M059J (cell line): ENCODE measurements around the gene LINGO4. TPM values are rescaled to one million over a fixed set of nuclear protein-coding genes. Genes with fewer than 3 reads are reported as not detected.
A peak's percentile ranks its signal among the peaks of the same experiment; 100 is the strongest.
"Not testable (repeated sequence)": the region's sequence is repeated elsewhere in the genome, so short reads cannot be mapped to it uniquely, and the experiment has no call there.

Source experiments
- DNase-seq: peaks from one replicate; pipeline ENCODE4 v3.0.0-alpha.2; 2012; ENCODE audit warnings: low read depth
- total RNA-seq: library from RNA; depleted of rRNA; stranded (reverse); fragments of >200 nt; shearing (Covaris generic); gene quantifications from 2 replicates; pipeline ENCODE4 v1.2.3, GENCODE V29; 2014

The LINGO4 gene
- total RNA-seq, 1 experiment from 2014 or later = not detected

DNA sequence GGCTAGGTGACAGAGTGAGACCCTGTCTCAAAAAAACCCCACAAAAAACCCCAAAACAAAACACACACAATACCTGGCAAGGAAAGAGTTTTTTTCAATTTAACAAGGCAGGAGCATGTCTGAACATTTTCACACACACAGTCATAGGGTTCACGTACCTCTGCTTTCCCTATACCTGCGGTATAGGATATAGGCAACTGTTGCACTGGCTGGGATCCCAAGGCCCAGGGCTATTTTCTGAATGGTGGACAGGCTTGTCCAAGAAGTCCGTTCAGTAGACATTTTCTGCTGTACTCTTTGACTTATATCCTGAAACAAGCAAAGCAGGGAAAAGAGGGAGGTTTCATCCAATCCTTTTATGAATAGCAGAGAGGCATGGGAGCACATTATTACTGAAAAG, 22.5 kb downstream of the LINGO4 start:
- DNase-seq = no peak

DNA sequence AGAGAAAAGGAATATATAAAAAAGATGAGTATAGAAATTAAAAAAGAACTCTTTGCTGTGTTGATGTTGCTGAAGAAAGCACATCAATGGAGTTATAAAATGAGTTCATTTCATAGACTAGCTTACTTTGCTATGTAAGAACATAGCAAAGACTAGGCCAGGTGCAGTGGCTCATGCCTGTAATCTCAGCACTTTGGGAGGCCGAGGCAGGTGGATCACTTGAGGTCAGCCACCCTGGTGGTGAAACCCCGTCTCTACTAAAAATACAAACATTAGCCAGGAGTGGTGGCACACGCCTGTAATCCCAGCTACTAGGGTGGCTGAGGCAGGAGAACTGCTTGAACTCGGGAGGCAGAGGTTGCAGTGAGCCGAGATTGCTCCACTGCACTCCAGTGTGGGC, 23.2 kb downstream of the LINGO4 start:
- DNase-seq = not testable (repeated sequence)

DNA sequence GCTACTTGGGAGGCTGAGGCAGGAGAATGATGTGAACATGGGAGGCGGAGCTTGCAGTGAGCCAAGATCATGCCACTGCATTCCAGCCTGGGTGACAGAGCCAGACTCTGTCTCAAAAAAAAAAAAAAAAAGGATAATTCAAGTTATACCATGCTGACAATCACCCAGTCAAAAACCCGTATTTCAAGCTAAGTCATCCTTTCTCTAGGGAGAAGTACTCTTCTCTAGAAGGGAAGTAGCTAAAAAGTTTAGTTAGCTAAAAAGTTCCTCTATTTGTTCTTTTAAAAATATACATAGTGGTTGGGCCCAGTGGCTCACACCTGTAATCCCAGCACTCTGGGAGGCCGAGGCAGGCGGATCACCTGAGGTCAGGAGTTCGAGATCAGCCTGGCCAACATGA, 24.5 kb downstream of the LINGO4 start:
- not testable (repeated sequence) for DNase-seq

DNA sequence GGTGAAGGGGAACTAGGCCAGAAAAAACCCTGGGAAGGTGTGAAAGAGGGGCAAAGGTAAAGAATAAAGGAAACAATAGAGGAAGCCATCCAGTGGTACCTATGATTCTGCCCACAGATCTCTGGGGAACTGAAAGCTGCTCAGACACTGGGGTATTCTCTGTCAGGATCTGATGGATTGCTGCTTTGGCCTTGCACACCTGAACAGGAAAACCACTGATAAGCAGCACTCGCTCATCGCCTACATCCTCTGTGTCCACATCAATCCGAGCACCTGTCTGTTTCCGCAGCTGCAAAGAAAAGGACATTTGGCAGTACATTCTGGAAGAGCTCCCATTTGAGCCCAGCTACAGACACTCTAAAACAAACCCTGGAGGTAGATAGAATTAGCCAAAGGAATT, 25.4 kb downstream of the LINGO4 start:
- no peak for DNase-seq

DNA sequence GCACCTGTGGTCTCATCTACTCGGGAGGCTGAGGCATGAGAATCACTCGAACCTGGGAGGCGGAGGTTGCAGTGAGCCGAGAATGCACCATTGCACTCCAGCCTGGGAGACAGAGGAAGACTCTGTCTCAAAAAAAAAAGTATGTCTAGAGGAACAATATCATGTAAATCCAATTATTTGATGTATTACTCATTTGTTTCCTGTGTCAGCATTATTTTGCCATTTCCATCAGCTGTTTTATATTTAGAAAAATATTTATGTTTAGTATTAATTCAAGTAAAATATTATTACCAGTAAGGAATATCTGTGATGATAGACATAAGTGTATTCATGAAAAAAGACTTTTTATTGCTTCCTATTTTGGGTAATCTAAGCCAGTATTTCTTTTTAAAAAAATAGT, 27.9 kb downstream of the LINGO4 start:
- DNase-seq = no peak

DNA sequence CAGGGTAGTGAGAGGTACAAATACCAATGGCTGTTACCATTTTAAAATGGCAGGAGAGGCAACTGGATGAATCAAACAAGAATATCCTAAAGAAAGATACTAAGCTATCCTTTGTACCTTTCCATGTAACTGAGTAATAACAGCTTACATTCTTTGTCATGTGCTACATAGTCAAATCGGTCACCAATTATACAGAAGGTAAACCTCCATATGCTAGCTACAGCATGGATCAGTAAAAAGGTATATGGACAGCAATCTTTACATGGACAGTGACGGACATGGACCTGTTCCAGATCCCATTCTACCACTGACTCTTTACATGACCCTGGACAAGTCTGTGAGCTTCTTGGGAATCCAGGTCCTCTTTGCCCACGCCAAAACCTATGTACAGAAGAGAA, 28.6 kb downstream of the LINGO4 start:
- DNase-seq = no peak

DNA sequence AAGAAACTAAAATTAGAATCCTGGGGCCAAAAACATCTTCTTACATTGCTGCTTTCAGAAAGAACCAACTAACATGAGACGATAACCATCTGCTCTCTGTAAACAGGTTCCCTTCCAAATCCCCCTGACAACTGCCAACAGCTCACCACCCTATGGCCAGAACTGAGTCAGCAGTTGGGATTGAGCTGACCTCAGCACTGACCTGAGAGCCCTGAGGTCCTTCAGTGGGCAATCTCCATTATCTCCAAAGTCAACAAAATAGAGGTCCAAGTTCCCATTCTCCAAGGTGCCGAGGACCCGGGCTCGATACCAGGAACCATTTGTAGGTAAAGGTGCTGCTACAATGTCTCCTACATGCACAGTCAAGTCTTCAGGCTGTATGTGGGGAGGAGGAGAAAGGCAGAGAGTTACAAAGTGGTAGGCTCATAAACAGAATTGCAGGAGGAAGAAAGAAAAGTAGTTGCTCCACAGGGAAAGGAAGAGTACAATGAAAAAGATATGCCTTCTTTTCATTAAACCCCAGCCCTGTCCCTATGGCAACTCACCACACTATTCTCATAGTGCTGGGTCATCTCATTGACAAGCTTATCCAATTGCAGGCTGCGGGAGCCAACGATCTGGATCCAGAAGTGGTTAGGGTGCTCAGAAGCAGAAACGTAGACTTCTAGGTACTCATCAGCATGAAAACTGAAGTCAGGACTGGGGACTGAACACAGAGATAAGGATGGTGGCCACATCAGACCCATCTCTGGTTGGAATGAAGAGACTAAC, 29.1 kb downstream of the LINGO4 start:
- no peak for DNase-seq

DNA sequence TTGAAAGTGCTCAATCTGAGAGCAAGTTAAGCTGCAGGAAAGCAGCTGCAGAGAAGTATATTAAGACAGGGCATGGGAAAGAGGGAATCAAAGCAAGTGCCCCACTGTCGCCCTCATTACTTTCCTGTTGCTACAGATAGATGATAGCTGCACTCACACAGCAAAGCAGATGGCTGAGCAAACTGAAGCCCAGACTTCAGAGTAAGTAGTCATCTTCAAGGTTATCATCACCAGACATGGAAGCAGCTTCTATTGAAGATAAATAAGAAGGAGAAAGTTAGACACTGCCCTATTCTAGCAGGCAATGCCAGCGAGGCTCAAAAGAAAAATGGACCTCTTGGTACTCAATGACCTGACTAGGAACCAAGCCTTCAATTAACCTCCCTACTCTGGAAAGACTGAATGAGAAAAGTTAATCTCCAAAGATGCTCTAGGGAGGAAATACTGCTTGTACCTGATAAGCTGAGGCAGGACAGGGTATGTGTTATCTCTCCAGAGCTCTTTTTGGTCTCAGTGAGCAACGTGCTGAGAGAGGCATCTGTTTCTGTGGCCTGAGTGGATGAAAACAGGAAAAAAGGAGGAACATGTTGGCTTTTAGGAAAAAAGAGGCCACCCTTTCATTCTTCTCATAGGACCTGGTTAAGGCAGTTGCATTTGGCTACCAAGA, 30.8 kb downstream of the LINGO4 start:
- no peak for DNase-seq

DNA sequence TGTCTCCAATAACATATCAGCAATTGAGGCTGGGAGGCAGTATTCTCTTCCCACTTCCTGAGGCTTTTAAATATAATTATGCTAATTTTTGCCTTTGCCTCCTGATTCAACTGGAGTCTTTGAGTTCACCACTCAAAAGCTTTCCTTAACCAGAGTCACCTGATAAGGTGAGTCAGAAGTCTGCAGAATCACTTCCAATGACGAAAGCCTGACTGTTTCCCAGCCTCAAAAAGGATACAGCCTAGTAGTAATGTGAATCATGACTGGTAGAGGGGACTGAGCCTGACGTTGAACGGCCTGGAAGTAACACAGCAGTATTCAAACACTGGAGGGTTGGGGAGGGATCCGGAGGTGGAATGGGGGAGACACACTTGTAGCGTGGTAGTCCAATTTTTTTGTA, 31.5 kb downstream of the LINGO4 start:
- DNase-seq = peak; percentile 92

DNA sequence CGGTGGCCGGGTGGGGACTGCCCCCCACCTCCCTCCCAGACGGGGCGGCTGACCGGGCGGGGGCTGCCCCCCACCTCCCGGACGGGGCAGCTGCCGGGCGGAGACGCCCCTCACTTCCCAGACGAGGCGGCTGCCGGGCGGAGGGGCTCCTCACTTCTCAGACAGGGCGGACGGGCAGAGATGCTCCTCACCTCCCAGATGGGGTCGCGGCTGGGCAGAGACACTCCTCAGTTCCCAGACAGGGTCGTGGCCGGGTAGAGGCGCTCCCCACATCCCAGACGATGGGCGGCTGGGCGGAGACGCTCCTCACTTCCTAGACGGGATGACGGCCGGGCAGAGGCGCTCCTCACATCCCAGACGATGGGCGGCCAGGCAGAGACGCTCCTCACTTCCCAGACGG, 35.9 kb downstream of the LINGO4 start:
- DNase-seq = not testable (repeated sequence)

DNA sequence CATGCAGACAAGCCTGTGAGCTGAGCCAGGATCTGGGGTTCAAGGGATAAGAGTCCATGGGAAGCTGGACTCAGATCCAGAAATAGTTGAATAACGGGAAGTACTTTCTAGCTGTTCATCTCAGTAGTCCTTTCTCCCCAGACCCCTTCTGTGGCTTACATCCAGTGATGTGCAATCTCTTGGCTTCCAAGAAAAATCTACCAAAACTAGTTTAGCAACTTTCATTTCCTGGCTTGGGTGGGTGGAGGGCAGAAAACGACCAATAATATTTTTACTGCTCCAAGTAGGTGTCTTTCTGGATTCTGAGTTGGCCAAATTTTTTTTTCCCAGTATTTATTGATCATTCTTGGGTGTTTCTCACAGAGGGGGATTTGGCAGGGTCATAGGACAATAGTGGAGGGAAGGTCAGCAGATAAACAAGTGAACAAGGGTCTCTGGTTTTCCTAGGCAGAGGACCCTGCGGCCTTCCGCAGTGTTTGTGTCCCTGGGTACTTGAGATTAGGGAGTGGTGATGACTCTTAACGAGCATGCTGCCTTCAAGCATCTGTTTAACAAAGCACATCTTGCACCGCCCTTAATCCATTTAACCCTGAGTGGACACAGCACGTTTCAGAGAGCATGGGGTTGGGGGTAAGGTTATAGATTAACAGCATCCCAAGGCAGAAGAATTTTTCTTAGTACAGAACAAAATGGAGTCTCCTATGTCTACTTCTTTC, 36.7 kb downstream of the LINGO4 start:
- not testable (repeated sequence) for DNase-seq

DNA sequence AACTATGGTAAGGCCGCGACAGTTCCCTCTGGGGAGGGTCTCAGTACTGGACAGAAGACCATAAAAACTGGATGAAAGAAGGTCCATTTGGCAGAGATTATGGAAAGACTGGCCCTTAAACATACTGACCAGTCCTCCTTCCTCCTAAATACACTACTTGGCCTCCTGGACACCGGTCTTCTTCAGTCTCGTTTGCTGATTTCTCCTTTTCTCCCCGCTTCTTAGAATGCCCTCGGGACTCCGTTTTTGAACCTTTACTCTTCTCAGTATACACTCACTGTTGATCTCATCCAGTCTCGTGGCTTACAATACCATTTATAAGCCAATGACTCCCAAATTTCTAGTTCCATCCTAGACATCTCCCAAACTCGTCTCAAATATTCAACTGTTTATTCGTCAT, 41.2 kb downstream of the LINGO4 start:
- DNase-seq = peak; percentile 19

DNA sequence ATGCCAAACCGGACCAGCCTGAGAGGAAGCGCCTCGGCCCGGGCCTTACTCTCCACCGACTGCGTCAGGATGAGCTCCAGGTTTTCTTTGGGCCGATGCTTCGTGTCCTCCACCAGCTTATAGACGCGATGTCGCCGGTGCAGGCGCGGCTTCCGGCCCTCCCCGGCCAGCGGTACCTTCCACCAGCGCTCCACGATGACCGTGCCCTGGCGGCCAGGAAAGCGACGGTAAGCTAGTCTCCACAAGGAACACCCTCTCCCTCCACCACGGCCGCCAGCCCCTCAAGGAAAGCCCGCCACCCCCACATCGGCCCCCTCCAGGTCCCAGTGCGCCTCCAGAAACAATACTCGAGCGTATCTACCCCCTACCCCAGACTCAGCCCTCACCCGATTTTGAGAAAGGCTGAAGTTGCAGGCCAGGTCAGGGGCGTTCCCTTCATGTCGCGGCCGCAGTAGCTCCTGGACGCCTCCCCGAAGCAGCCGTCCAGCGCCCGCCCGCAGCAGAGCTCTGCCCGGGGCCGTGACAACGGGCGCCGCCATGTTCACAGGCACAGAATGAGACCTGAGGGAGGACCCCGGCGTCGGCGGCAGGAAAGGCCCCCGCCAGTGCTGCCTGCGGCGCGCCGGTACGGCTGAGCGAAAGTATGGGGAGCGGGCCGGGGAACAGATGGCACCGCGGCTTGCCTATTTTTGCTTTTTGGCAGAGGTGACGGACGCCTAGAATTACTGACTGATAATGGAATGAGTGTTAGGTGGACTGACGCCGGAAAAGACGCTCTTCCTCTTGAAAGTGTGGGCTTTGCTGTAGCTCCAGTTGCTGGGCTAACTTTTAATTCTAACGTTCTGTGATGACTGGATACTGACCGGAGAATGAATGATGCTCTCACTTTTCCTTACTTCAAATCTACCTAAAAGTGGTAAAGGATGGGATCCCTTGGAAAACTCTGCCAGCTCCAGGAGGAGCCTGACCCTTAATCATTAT, 42.0 kb downstream of the LINGO4 start, which contains the start of gene MRPL9:
TSS of gene MRPL9 (minus strand) at position 556 of the 981 bp plus-strand sequence. CDS start at position 539, 17 bp downstream.
- peak; percentile 80 for DNase-seq

DNA sequence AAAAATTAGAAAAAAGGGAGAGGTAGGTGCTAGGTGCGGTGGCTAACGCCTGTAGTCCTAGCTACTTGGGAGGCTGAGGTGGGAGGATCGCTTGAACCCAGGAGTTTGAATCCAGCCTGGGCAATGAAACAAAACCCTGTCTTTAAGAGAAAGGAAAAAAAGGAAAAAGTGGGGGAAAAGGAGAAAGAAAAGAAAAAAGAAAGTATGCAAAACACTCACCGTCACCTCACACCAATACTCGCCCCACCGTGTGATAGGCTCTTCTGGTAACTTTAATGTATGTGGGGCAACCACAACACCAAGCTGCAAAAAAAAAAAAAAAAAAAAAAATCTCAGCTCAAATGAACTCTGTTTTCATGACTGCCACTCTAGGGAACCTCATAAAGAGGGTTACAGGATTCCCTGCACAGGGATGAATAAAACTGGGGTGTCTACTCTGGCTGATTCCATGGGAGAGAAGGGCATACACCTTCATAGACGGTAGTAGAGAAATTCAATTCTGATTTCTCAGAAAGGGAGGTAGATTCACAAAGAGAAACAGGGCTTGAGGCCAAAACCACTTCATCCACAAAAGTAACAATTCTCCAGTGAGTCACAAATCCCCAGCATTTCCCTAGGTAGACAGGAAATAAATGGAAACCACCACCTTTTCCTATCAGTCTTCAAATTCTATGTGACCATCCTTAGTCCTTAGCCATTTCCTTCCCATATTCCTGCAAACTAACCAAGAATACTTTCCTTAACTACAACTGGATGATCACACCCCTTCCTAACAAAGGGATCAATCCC, 44.4 kb downstream of the LINGO4 start:
- DNase-seq = peak; percentile 77

DNA sequence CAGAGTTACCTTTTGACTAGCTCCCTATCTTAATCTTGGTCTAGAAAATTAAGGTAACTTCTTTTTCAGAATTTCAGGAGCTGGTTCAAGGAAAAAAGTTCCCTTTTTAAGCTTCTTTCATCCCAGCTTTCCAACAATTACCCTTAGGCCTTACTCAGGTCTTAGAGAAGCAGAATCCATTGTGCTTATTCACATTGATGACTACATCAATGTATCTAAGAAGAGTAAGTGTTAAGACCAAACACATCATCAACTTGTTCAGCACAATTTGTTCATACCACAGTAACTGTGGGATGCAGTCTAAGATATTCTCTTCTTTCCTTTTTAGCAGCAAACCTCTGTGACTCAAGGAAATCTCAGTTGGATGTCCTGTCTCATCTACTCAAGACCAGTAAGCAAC, 46.0 kb downstream of the LINGO4 start:
- DNase-seq = peak; percentile 24

DNA sequence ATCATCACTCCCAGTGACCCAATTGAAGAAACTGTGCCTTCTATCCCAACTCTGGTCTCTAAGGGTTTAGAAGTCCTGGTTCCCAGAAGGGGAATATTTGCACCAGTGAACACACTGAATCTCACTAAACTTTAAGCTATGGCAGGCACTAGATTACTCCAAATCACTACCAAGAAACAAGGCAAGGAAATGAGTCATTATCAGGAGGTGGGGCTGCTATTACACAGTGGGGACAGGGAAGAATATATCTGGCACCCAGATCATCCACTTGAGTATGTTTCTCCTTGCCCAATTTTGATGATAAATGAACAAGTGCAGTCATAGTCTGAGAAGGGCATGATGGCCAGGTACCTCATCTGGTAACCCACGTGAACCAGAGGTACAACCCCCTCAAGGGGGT, 48.9 kb downstream of the LINGO4 start:
- DNase-seq = peak; percentile 59
